Bronchial epithelial cell (primary cell): ENCODE measurements around the gene DHFR2. TPM values are rescaled to one million over a fixed set of nuclear protein-coding genes. Genes with fewer than 3 reads are reported as not detected.
"Not testable (repeated sequence)": the region's sequence is repeated elsewhere in the genome, so short reads cannot be mapped to it uniquely, and the experiment has no call there.

Source experiments
- DNase-seq: peaks from one replicate; pipeline ENCODE4 v3.0.0-alpha.2; 2010; ENCODE audit warnings: low read depth
- FAIRE-seq: peaks from 2 replicates; lab custom pipeline; 2011; peaks lifted over from hg19 to GRCh38; lab: Jason Lieb, UNC
- H3K27me3 ChIP-seq: 2 replicates; pipeline ENCODE4 v1.5.1; 2011; ENCODE audit warnings: low read length; ENCODE audit not compliant: control insufficient read depth, insufficient read depth
- H3K36me3 ChIP-seq: 2 replicates; pipeline ENCODE4 v1.5.1; 2011; ENCODE audit warnings: low read length; ENCODE audit not compliant: control insufficient read depth, insufficient read depth
- H3K4me3 ChIP-seq: 2 replicates; pipeline ENCODE4 v1.5.1; 2011; ENCODE audit warnings: mild to moderate bottlenecking, low read depth, low read length, control low read depth
- CTCF ChIP-seq: IDR thresholded peaks from 2 replicates; pipeline ENCODE4 v1.5.1; 2011; ENCODE audit warnings: mild to moderate bottlenecking, moderate library complexity, low read length, control low read depth, inconsistent platforms; ENCODE audit not compliant: insufficient read depth, severe bottlenecking
- total RNA-seq: library from RNA; depleted of rRNA; stranded (reverse); fragments of >200 nt; gene quantifications from 2 replicates; pipeline ENCODE4 v1.2.1, GENCODE V29; 2014

The DHFR2 gene
- total RNA-seq, 1 donor from 2014 or later: 1.3 TPM

- Histone ChIP-seq H3K4me3 (no peak overlapping the region), H3K27me3 (no peaks in the 10 kb centered on the region), H3K36me3 (peaks cover 1% of the 10 kb centered on the region)
- no peak for TF ChIP-seq CTCF
- DNase-seq (no peak), FAIRE-seq (no peak)
Observed at GRCh38 chr3:94082391-94082937, 19.7 kb upstream of the DHFR2 start.

- no peak for TF ChIP-seq CTCF
- H3K36me3 ChIP-seq: peaks cover 1% of the 10 kb centered on the region
- DNase-seq (no peak), FAIRE-seq (no peak)
- H3K4me3 ChIP-seq: no peak overlapping the region
- H3K27me3 ChIP-seq: no peaks in the 10 kb centered on the region
Observed at GRCh38 chr3:94081884-94082283, 19.2 kb upstream of the DHFR2 start.

GRCh38 chr3:94080552-94080951 lies 17.8 kb upstream of the DHFR2 start:
- not testable (repeated sequence) for FAIRE-seq, H3K36me3 ChIP-seq, H3K27me3 ChIP-seq, H3K4me3 ChIP-seq, DNase-seq

- no peak for TF ChIP-seq CTCF
- no peak for FAIRE-seq
- Histone ChIP-seq H3K36me3 (peaks cover 7% of the 10 kb centered on the region), H3K4me3 (no peak overlapping the region), H3K27me3 (no peaks in the 10 kb centered on the region)
- peak; percentile 65 for DNase-seq
Observed at GRCh38 chr3:94076055-94076454, 13.3 kb upstream of the DHFR2 start.

- no peak for TF ChIP-seq CTCF
- H3K36me3 ChIP-seq: peaks cover 10% of the 10 kb centered on the region
- H3K4me3 ChIP-seq: no peak overlapping the region
- FAIRE-seq (no peak), DNase-seq (no peak)
- H3K27me3 ChIP-seq: no peaks in the 10 kb centered on the region
Observed at GRCh38 chr3:94071713-94072284, 9.1 kb upstream of the DHFR2 start.

GRCh38 chr3:94070341-94070911 lies 7.7 kb upstream of the DHFR2 start:
- FAIRE-seq (no peak), DNase-seq (no peak)
- H3K27me3 ChIP-seq: no peaks in the 10 kb centered on the region
- no peak for TF ChIP-seq CTCF
- no peak overlapping the region for H3K4me3 ChIP-seq
- H3K36me3 ChIP-seq: peaks cover 8% of the 10 kb centered on the region
